WTC11 (cell line): ENCODE measurements around the gene TRIM50.

ENCODE experiments used
- CTCF ChIP-seq: fragments of 200-600 bp; IDR thresholded peaks from 2 replicates; pipeline ENCODE4 v1.8.0; 2022; ENCODE audit warnings: antibody characterized with exemption
- JUN ChIP-seq: sonication (generic); formaldehyde crosslinking; IDR thresholded peaks from 2 replicates; pipeline ENCODE4 v1.8.0; 2023; ENCODE audit warnings: mild to moderate bottlenecking, missing genetic modification reagents

- no peak for TF ChIP-seq CTCF
- no peak for TF ChIP-seq JUN (CRISPR knock-in tag)
Measured at GRCh38 chr7:73307436-73307835, 20.4 kb downstream of the TRIM50 start.
